Memory B cell (primary cell): ENCODE measurements around the gene SCAPER.
"Not testable (repeated sequence)": the region's sequence is repeated elsewhere in the genome, so short reads cannot be mapped to it uniquely, and the experiment has no call there.

ENCODE experiments used
- ATAC-seq: fragments of 150-1000 bp; cut with Tn5 transposase; 2 replicates; pipeline ENCODE4 v1.10.0; 2021; ENCODE audit warnings: low read depth, mild to moderate bottlenecking, moderate library complexity
- DNase-seq, 2 donors: peaks; one replicate each; pipeline ENCODE4 v3.0.0; 2022; ENCODE audit warnings: low spot score in 2 of 2
- H3K27ac Mint-ChIP-seq: one replicate; pipeline ENCODE4 v1.8.0; 2022; ENCODE audit warnings: mild to moderate bottlenecking, moderate library complexity, mixed read lengths
- H3K27me3 Mint-ChIP-seq: one replicate; pipeline ENCODE4 v1.8.0; 2022; ENCODE audit warnings: mixed read lengths
- H3K36me3 Mint-ChIP-seq: one replicate; pipeline ENCODE4 v1.8.0; 2022; ENCODE audit warnings: mild to moderate bottlenecking, mixed read lengths
- H3K4me1 Mint-ChIP-seq: one replicate; pipeline ENCODE4 v1.8.0; 2022; ENCODE audit warnings: mixed read lengths
- H3K4me3 Mint-ChIP-seq: one replicate; pipeline ENCODE4 v1.8.0; 2022; ENCODE audit warnings: mild to moderate bottlenecking, moderate library complexity, mixed read lengths
- H3K9me3 Mint-ChIP-seq: one replicate; pipeline ENCODE4 v1.8.0; 2022; ENCODE audit warnings: mixed read lengths

Gene SCAPER

GRCh38 chr15:76330080-76330680, 575.0 kb downstream of the SCAPER start:
- Mint-ChIP-seq H3K36me3 (no peaks in the 10 kb centered on the region), H3K27me3 (peaks cover 27% of the 10 kb centered on the region)
- no peak for DNase-seq

GRCh38 chr15:76328958-76329357, 576.2 kb downstream of the SCAPER start:
- Mint-ChIP-seq H3K36me3 (no peaks in the 10 kb centered on the region), H3K4me3 (no peak overlapping the region), H3K27me3 (peaks cover 21% of the 10 kb centered on the region), H3K9me3 (no peaks in the 10 kb centered on the region), H3K27ac (no peak overlapping the region), H3K4me1 (peaks cover under 1% of the 10 kb centered on the region)
- DNase-seq (no peak), ATAC-seq (no peak)

More at GRCh38 chr15:76330080-76330680, 575.0 kb downstream of the SCAPER start:
- Mint-ChIP-seq H3K4me3 (no peak overlapping the region), H3K4me1 (peaks cover 5% of the 10 kb centered on the region), H3K9me3 (no peaks in the 10 kb centered on the region), H3K27ac (no peak overlapping the region)
- ATAC-seq, result no peak

- Mint-ChIP-seq H3K27me3 (peaks cover 21% of the 10 kb centered on the region), H3K9me3 (no peaks in the 10 kb centered on the region), H3K4me1 (no peaks in the 10 kb centered on the region), H3K36me3 (no peaks in the 10 kb centered on the region), H3K4me3 (no peak overlapping the region), H3K27ac (no peak overlapping the region)
- no peak for ATAC-seq
- DNase-seq, result no peak
Observed at GRCh38 chr15:76328106-76328696, 576.9 kb downstream of the SCAPER start.

- no peak overlapping the region for H3K4me3 Mint-ChIP-seq
- DNase-seq (no peak), ATAC-seq (no peak)
- H3K27me3 Mint-ChIP-seq, result peaks cover 21% of the 10 kb centered on the region
- H3K4me1 Mint-ChIP-seq, result no peaks in the 10 kb centered on the region
- no peak overlapping the region for H3K27ac Mint-ChIP-seq
- no peaks in the 10 kb centered on the region for H3K9me3 Mint-ChIP-seq
- no peaks in the 10 kb centered on the region for H3K36me3 Mint-ChIP-seq
Observed at GRCh38 chr15:76327191-76328105, 577.7 kb downstream of the SCAPER start.

- peaks cover 25% of the 10 kb centered on the region for H3K27me3 Mint-ChIP-seq
- H3K4me3 Mint-ChIP-seq, result no peak overlapping the region
- H3K4me1 Mint-ChIP-seq, result no peaks in the 10 kb centered on the region
- no peaks in the 10 kb centered on the region for H3K36me3 Mint-ChIP-seq
- ATAC-seq (no peak), DNase-seq (no peak)
- no peak overlapping the region for H3K27ac Mint-ChIP-seq
- no peaks in the 10 kb centered on the region for H3K9me3 Mint-ChIP-seq
Observed at GRCh38 chr15:76325704-76326103, 579.4 kb downstream of the SCAPER start.

GRCh38 chr15:76324066-76324465, 581.1 kb downstream of the SCAPER start:
- ATAC-seq, result no peak
- H3K9me3 Mint-ChIP-seq, result no peaks in the 10 kb centered on the region
- no peak overlapping the region for H3K4me3 Mint-ChIP-seq
- peaks cover 19% of the 10 kb centered on the region for H3K27me3 Mint-ChIP-seq
- no peaks in the 10 kb centered on the region for H3K4me1 Mint-ChIP-seq
- H3K27ac Mint-ChIP-seq, result no peak overlapping the region
- no peaks in the 10 kb centered on the region for H3K36me3 Mint-ChIP-seq
- DNase-seq, result no peak

GRCh38 chr15:76321602-76322001, 583.5 kb downstream of the SCAPER start:
- Mint-ChIP-seq H3K27ac (no peak overlapping the region), H3K36me3 (no peaks in the 10 kb centered on the region), H3K27me3 (peaks cover 14% of the 10 kb centered on the region), H3K4me3 (no peak overlapping the region), H3K4me1 (no peaks in the 10 kb centered on the region), H3K9me3 (no peaks in the 10 kb centered on the region)
- DNase-seq (no peak), ATAC-seq (no peak)

- ATAC-seq, result no peak
- Mint-ChIP-seq H3K4me1 (no peaks in the 10 kb centered on the region), H3K36me3 (no peaks in the 10 kb centered on the region), H3K9me3 (no peaks in the 10 kb centered on the region), H3K4me3 (no peak overlapping the region), H3K27me3 (peaks cover 12% of the 10 kb centered on the region), H3K27ac (no peak overlapping the region)
- DNase-seq, result no peak
Observed at GRCh38 chr15:76321171-76321570, 584.0 kb downstream of the SCAPER start.

GRCh38 chr15:76320012-76320411, 585.1 kb downstream of the SCAPER start:
- Mint-ChIP-seq H3K36me3 (no peaks in the 10 kb centered on the region), H3K9me3 (no peaks in the 10 kb centered on the region), H3K27me3 (peaks cover 12% of the 10 kb centered on the region), H3K4me1 (no peaks in the 10 kb centered on the region), H3K4me3 (no peak overlapping the region), H3K27ac (no peak overlapping the region)
- ATAC-seq (no peak), DNase-seq (no peak)

GRCh38 chr15:76313731-76314130, 591.4 kb downstream of the SCAPER start:
- no peaks in the 10 kb centered on the region for H3K27me3 Mint-ChIP-seq
- peaks cover 19% of the 10 kb centered on the region for H3K4me1 Mint-ChIP-seq
- no peaks in the 10 kb centered on the region for H3K36me3 Mint-ChIP-seq
- DNase-seq (no peak), ATAC-seq (no peak)
- H3K9me3 Mint-ChIP-seq, result no peaks in the 10 kb centered on the region
- no peak overlapping the region for H3K4me3 Mint-ChIP-seq
- no peak overlapping the region for H3K27ac Mint-ChIP-seq

GRCh38 chr15:76313175-76313567, 592.0 kb downstream of the SCAPER start:
- not testable (repeated sequence) for H3K9me3 Mint-ChIP-seq, H3K27ac Mint-ChIP-seq, DNase-seq, H3K27me3 Mint-ChIP-seq, H3K36me3 Mint-ChIP-seq, ATAC-seq
- H3K4me1 Mint-ChIP-seq, result peaks cover 21% of the 10 kb centered on the region
- peak overlapping the region; percentile 89 for H3K4me3 Mint-ChIP-seq

GRCh38 chr15:76312540-76313174, 592.5 kb downstream of the SCAPER start:
- ATAC-seq (no peak), DNase-seq (no peak)
- Mint-ChIP-seq H3K36me3 (no peaks in the 10 kb centered on the region), H3K27me3 (no peaks in the 10 kb centered on the region), H3K4me1 (peaks cover 21% of the 10 kb centered on the region), H3K9me3 (no peaks in the 10 kb centered on the region), H3K27ac (no peak overlapping the region), H3K4me3 (peak overlapping the region; percentile 89)

GRCh38 chr15:76311100-76311953, 593.8 kb downstream of the SCAPER start, which contains the start of gene ETFA:
TSS of gene ETFA (minus strand) at chr15:76311469. CDS start at chr15:76311388, 81 bp downstream.
- H3K4me1 Mint-ChIP-seq, result peaks cover 23% of the 10 kb centered on the region
- ATAC-seq (peak; percentile 97), DNase-seq (peak; percentile 87 to 88)
- no peaks in the 10 kb centered on the region for H3K36me3 Mint-ChIP-seq
- H3K4me3 Mint-ChIP-seq, result peak within 1 kb of the TSS; percentile 89
- no peaks in the 10 kb centered on the region for H3K9me3 Mint-ChIP-seq
- H3K27me3 Mint-ChIP-seq, result no peaks in the 10 kb centered on the region
- H3K27ac Mint-ChIP-seq, result peak within 1 kb of the TSS; percentile 87
